Adrenal gland (tissue), 12 donors: Measurements from ENCODE around the gene TMEM63C. TPM values are rescaled to one million over a fixed set of nuclear protein-coding genes. Genes with fewer than 3 reads are reported as not detected.

Experiments
- DNase-seq, 7 donors: peaks; one replicate each; pipeline ENCODE4 v3.0.0-alpha.2; 2019 to 2020
- H3K27ac ChIP-seq, 5 donors: fragments of 200-600 bp; sonication (generic) in 4 of 5; 1 replicate in 3 of 5; 2 replicates in 2 of 5; pipeline versions ENCODE4 v1.5.1 to v1.8.0; 2016 to 2020; ENCODE audit warnings: mild to moderate bottlenecking in 1 of 5
- H3K27me3 ChIP-seq: fragments of 200-600 bp; 2 replicates; pipeline ENCODE4 v1.8.0; 2021
- H3K36me3 ChIP-seq, 2 donors: fragments of 200-600 bp; replicated peaks in 1 of 2; 1 replicate in 1 of 2; 2 replicates in 1 of 2; pipeline versions ENCODE4 v1.5.1 to v1.8.0; 2018 to 2022
- H3K4me1 ChIP-seq, 2 donors: fragments of 200-600 bp; replicated peaks in 1 of 2; 1 replicate in 1 of 2; 2 replicates in 1 of 2; pipeline versions ENCODE4 v1.5.1 to v1.8.0; 2018 to 2021
- H3K4me3 ChIP-seq, 4 donors: fragments of 200-600 bp; sonication (generic) in 3 of 4; one replicate each; pipeline ENCODE4 v1.5.1; 2016 to 2018
- H3K9me3 ChIP-seq, 3 donors: fragments of 200-600 bp; sonication (generic) in 1 of 3; replicated peaks in 1 of 3; 1 replicate in 2 of 3; 2 replicates in 1 of 3; pipeline versions ENCODE4 v1.5.1 to v1.8.0; 2016 to 2021
- CTCF ChIP-seq, 6 experiments: fragments of 450-650 bp in 4 of 6; fragments of 200-600 bp in 2 of 6; sonication (generic) in 1 of 6; IDR thresholded peaks; 1 replicate in 5 of 6; 2 replicates in 1 of 6; pipeline versions ENCODE4 v1.5.1 to v1.8.0; 2016 to 2021; ENCODE audit warnings: antibody characterized with exemption in 6 of 6, mild to moderate bottlenecking in 2 of 6, moderate library complexity in 1 of 6
- POLR2A ChIP-seq, 2 donors: fragments of 450-650 bp; IDR thresholded peaks; one replicate each; pipeline ENCODE4 v1.6.1; 2017; ENCODE audit warnings: antibody characterized with exemption in 2 of 2, mild to moderate bottlenecking in 2 of 2, moderate library complexity in 1 of 2
- whole genome bisulfite sequencing, 4 donors: extraction: QIAGEN DNeasy Blood & Tissue Kit in 2 of 4; methylation state at CpG; one replicate each; pipeline versions ENCODE4 v1.1.5 to v1.1.7; 2013 to 2017; 5-methylcytosine and 5-hydroxymethylcytosine counted together
- intact Hi-C, 2 donors: fragments of 100-400 bp; cut with DNase I; formaldehyde crosslinking; loops; one replicate each; pipeline versions ENCODE4 v1.14.1 to v1.15.0; 2022 to 2023
- polyA plus RNA-seq, 3 donors: library from polyadenylated mRNA; stranded (reverse); fragments of 200-250 nt in 2 of 3; fragments of 350-450 nt in 1 of 3; fragmentation: Illumina TruSeq in 1 of 3; extraction: RNeasy Lipid Tissue Mini Kit (QIAGEN cat#74804) in 1 of 3; gene quantifications; one replicate each; pipeline ENCODE4 v1.2.3, GENCODE V29; 2013 to 2014
- total RNA-seq, 9 donors: library from RNA; depleted of rRNA in 4 of 9; stranded (reverse); fragments of >200 nt in 4 of 9; fragments of 120-200 nt in 1 of 9; fragmentation: NEBNext Ultra II Directional in 1 of 9; extraction: Animal tissue kit (Norgen Biotek cat#: 25700) in 1 of 9; gene quantifications; one replicate each; pipeline versions ENCODE4 v1.1.0 to v1.2.4, GENCODE V29; 2013 to 2023
- donor health status: healthy with polysubstance abuse.
- donor health status: Bipolar disorder and iron deficiency.
- donor health status: DM: yes; HTN: yes; CAD: no.
- donor health status: DM: no; HTN: no; CAD: no.
- donor health status: DM: no; HTN: no; CAD: no.
- donor health status: DM: yes; HTN: yes; CAD: no.

The TMEM63C gene
- total and polyA plus RNA-seq, 12 donors: 2.7 to 21.2 (median 8.3) TPM

GRCh38 chr14:77253333-77254190, 72.0 kb downstream of the TMEM63C start:
- no peak overlapping the region for H3K27ac ChIP-seq
- no peaks in the 10 kb centered on the region for H3K4me1 ChIP-seq
- no peak for DNase-seq
- H3K4me3 ChIP-seq: no peak overlapping the region
- TF ChIP-seq POLR2A (IDR thresholded peaks at IDR 0.05) (no peak), CTCF (IDR thresholded peaks at IDR 0.05) (no peak)
- no peaks in the 10 kb centered on the region for H3K27me3 ChIP-seq
- H3K9me3 ChIP-seq: no peaks in the 10 kb centered on the region
- H3K36me3 ChIP-seq: no peaks in the 10 kb centered on the region
- WGBS, 4 donors: 66 to 79% (median 73%) methylated on average over 13 to 20 of the region's 20 CpGs
- intact Hi-C loops: no loop called here

DNA sequence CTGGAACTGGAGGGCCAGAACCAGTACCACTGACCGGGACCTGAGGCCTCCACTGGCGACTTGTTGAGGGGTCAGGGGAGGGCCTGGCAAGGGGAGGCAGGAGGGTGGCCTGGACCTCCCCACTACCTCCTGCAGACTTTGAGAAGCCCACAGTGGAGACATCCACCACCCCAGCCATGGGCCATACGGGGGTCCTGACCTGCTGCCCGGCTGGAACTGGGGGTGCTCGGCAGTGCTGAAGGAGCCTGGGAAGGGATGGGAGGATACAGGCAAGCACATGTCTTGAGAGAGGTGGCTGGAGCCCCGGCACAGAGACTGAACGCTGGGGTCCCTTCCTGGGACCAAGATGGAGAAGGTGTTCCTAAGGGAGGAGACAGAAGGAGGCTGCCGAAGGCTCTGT, 75.1 kb downstream of the TMEM63C start:
- Histone ChIP-seq H3K36me3 (no peaks in the 10 kb centered on the region), H3K9me3 (no peaks in the 10 kb centered on the region), H3K27ac (no peak overlapping the region), H3K27me3 (no peaks in the 10 kb centered on the region), H3K4me3 (no peak overlapping the region), H3K4me1 (no peaks in the 10 kb centered on the region)
- 77 to 96% (median 95%) methylated on average over 3 to 8 of the region's 8 CpGs for WGBS, 4 donors
- TF ChIP-seq POLR2A (IDR thresholded peaks at IDR 0.05) (no peak), CTCF (IDR thresholded peaks at IDR 0.05) (no peak)
- DNase-seq: no peak
- intact Hi-C loops: no loop called here

DNA sequence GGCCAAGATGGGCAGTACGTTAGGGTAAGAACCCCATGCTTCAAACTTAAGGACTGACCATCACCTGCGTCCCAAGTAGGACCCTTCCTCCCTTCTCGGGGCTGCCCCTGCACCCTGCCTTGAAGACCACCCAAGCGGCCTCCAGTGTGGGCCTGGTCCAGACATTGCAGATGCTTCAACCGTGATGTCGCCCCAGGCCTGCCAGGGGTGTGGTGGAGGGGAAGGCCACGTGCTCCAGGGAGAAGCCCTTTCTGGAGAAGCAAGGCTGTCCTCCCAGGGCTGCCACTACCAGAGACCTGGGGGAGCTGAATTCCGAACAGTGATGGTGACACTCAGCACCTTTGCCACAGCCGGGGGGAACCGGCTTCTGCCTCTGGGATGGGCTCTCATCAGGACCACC, 76.1 kb downstream of the TMEM63C start:
- Histone ChIP-seq H3K36me3 (no peaks in the 10 kb centered on the region), H3K27ac (no peak overlapping the region), H3K4me1 (no peaks in the 10 kb centered on the region), H3K4me3 (no peak overlapping the region), H3K27me3 (no peaks in the 10 kb centered on the region), H3K9me3 (no peaks in the 10 kb centered on the region)
- WGBS, 4 donors: 89 to 100% (median 92%) methylated on average over 1 to 10 of the region's 10 CpGs
- intact Hi-C loops: no loop called here
- TF ChIP-seq CTCF (IDR thresholded peaks at IDR 0.05): no peak
- no peak for TF ChIP-seq POLR2A (IDR thresholded peaks at IDR 0.05)
- no peak for DNase-seq

DNA sequence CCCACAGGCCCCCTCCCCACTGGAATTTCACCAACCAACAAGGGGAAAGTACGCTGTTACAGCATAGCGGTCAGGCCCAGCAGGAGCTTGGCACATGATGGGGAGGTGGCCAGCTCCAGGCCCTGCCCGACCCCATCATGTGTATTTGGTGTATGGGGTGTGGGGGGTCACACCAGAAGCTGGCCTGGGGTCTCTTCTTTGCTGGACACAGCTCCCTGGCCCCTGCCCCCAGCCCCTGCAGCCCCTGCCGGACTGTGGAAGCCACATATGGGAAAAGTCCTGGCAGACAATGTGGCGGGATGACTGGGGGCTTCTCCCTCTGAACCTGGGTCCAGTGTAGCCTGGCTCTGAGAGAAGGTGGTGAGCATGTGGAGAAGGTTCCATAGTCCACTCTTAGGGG, 77.0 kb downstream of the TMEM63C start:
- H3K27me3 ChIP-seq: no peaks in the 10 kb centered on the region
- no peaks in the 10 kb centered on the region for H3K36me3 ChIP-seq
- DNase-seq: no peak
- TF ChIP-seq POLR2A (IDR thresholded peaks at IDR 0.05) (no peak), CTCF (IDR thresholded peaks at IDR 0.05) (no peak)
- intact Hi-C loops: no loop called here
- H3K9me3 ChIP-seq: no peaks in the 10 kb centered on the region
- H3K4me1 ChIP-seq: no peaks in the 10 kb centered on the region
- 89 to 96% (median 93%) methylated on average over 3 to 5 of the region's 5 CpGs for WGBS, 4 donors
- no peak overlapping the region for H3K4me3 ChIP-seq
- no peak overlapping the region for H3K27ac ChIP-seq
